ENCODE results near the gene FADS3. TPM values are rescaled to one million over a fixed set of nuclear protein-coding genes. Genes with fewer than 3 reads are reported as not detected.

The FADS3 gene
- total and polyA plus RNA-seq, 2 donors (not counting 3 experiments of a cell fraction or from before 2014, with no cell fraction given) = 216 to 346 TPM

DNA sequence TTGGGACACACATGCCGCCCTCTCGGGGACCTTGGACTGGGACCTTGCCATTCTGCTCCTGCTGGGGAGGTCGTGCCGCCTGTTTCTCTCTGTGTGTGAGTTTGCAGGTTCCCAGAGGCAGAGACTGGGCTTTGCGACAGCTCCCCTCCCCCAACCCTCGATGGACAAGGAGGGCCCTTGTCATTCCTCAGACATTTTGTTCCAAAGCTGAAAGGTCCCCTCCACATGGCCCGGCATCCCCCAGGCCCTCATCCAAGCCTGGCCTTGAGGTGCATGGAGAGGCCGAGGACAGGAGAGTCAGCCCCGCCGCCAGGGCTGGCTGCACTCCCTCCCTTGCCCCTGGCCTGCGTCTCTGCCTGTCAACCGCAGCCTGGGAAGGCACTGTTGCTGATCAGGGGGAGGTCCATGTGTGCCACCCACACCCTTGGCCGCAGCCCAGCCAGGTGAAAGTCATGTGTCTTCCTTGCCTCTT is 37.6 kb downstream of the FADS3 start:
- H3K27ac ChIP-seq (ENCODE audit: insufficient read depth, low read depth, low read length) = no peak overlapping the region
- H3K9me1 ChIP-seq (replicated peaks; ENCODE audit: control insufficient read depth, extremely low read depth, insufficient read depth, low read length) = no peaks in the 10 kb centered on the region
- no peak overlapping the region for H3K4me3 ChIP-seq (replicated peaks in 1 of 3; ENCODE audit: insufficient read depth in 1 of 3, low read depth in 1 of 3, low read length in 3 of 3)
- H3K36me3 ChIP-seq (ENCODE audit: control insufficient read depth in 2 of 2, extremely low read depth in 1 of 2, insufficient read depth in 2 of 2, low read length in 2 of 2) = peaks cover 37 to 54% of the 10 kb centered on the region in 2 experiments
- TF ChIP-seq EZH2 (IDR thresholded peaks at IDR 0.05; ENCODE audit: borderline replicate concordance, low read depth, low read length, severe bottlenecking) = no peak
- no peak for TF ChIP-seq POLR2A (IDR thresholded peaks at IDR 0.05; ENCODE audit: low read depth, low read length)
- no peak for TF ChIP-seq FOS (IDR thresholded peaks at IDR 0.05; ENCODE audit: borderline replicate concordance, insufficient read depth, low read length)
- no peak for TF ChIP-seq GATA2 (IDR thresholded peaks at IDR 0.05; ENCODE audit: insufficient read depth, insufficient read length, low read depth, low read length)
- TF ChIP-seq, protein P1, sequence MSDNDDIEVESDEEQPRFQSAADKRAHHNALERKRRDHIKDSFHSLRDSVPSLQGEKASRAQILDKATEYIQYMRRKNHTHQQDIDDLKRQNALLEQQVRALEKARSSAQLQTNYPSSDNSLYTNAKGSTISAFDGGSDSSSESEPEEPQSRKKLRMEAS (IDR thresholded peaks at IDR 0.05; ENCODE audit: insufficient read depth, insufficient read length) = no peak
- TF ChIP-seq, protein P2, sequence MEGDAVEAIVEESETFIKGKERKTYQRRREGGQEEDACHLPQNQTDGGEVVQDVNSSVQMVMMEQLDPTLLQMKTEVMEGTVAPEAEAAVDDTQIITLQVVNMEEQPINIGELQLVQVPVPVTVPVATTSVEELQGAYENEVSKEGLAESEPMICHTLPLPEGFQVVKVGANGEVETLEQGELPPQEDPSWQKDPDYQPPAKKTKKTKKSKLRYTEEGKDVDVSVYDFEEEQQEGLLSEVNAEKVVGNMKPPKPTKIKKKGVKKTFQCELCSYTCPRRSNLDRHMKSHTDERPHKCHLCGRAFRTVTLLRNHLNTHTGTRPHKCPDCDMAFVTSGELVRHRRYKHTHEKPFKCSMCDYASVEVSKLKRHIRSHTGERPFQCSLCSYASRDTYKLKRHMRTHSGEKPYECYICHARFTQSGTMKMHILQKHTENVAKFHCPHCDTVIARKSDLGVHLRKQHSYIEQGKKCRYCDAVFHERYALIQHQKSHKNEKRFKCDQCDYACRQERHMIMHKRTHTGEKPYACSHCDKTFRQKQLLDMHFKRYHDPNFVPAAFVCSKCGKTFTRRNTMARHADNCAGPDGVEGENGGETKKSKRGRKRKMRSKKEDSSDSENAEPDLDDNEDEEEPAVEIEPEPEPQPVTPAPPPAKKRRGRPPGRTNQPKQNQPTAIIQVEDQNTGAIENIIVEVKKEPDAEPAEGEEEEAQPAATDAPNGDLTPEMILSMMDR (IDR thresholded peaks at IDR 0.05; ENCODE audit: extremely low read depth in 1 of 2, insufficient read depth in 1 of 2, low read depth in 1 of 2, low read length in 2 of 2) = no peak
- no peak for TF ChIP-seq POLR2AphosphoS5 (IDR thresholded peaks at IDR 0.05; ENCODE audit: insufficient read depth, low read depth, low read length)
- no peak for TF ChIP-seq JUN (IDR thresholded peaks at IDR 0.05; ENCODE audit: borderline replicate concordance, insufficient read depth, insufficient read length, low read depth)
- H3K4me2 ChIP-seq (ENCODE audit: insufficient read depth, low read length) = no peak overlapping the region
- DNase-seq (ENCODE audit: low read depth, low spot score) (no peak), FAIRE-seq (no peak)
- no TSS peak for BruUV-seq (replicated peaks)
- H3K27me3 ChIP-seq (ENCODE audit: control insufficient read depth in 2 of 2, insufficient read depth in 2 of 2, low read length in 2 of 2) = no peaks in the 10 kb centered on the region
- no peaks in the 10 kb centered on the region for H4K20me1 ChIP-seq (replicated peaks; ENCODE audit: control insufficient read depth, extremely low read depth, insufficient read depth, low read length)
- intact Hi-C loops (cut with micrococcal nuclease) (no loop called here), dilution Hi-C loops (cut with MboI; ENCODE audit: extremely low pct_ligation_motif_present, low sequenced_read_pairs) (no loop called here)
- no peaks in the 10 kb centered on the region for H3K4me1 ChIP-seq (ENCODE audit: control insufficient read depth, extremely low read depth, insufficient read depth, low read length)
- ChIA-PET POLR2A (interaction anchor here (0.6 kb wide), 1 partner anchor 230 kb away, joined by 3 read pairs; no protein-coding TSS in a partner anchor), CTCF (interaction anchor here (2.2 kb wide), 1 partner anchor 57 kb away, joined by 8 read pairs; no protein-coding TSS in a partner anchor)
- H2AFZ ChIP-seq (ENCODE audit: low read depth, low read length) = no peak overlapping the region
- H3K9me3 ChIP-seq (replicated peaks; ENCODE audit: control insufficient read depth, insufficient read depth, low read length) = no peaks in the 10 kb centered on the region
- H3K79me2 ChIP-seq (ENCODE audit: control insufficient read depth, insufficient read depth, low read length) = peaks cover 9% of the 10 kb centered on the region
- H3K9ac ChIP-seq (replicated peaks; ENCODE audit: extremely low read depth, insufficient read depth, low read length) = no peak overlapping the region
